ENCODE measurements around the gene TRAPPC2L.

- TF ChIP-seq CBX3 (IDR thresholded peaks at IDR 0.05; ENCODE audit: low read depth) (no peak), CTCF (IDR thresholded peaks at IDR 0.05 in 2 of 3, conservative IDR thresholded peaks at IDR 0.05 in 1 of 3; ENCODE audit: borderline replicate concordance in 1 of 3, insufficient read depth in 1 of 3, low read depth in 2 of 3, low read length in 2 of 3) (no peak), ZNF274 (IDR thresholded peaks at IDR 0.05; ENCODE audit: low read depth, low read length) (no peak), RAD21 (IDR thresholded peaks at IDR 0.05; ENCODE audit: low read depth) (no peak), SRF (IDR thresholded peaks at IDR 0.05; ENCODE audit: low read depth) (no peak), POLR2A (IDR thresholded peaks at IDR 0.05; ENCODE audit: borderline replicate concordance, extremely low read depth, insufficient read depth, insufficient read length) (no peak), EZH2 (IDR thresholded peaks at IDR 0.05) (no peak)
Measured at GRCh38 chr16:88843256-88843655, 13.7 kb upstream of the TRAPPC2L start.

Data from HCT116 (cell line).